Measurements from ENCODE around the gene PRKAR1B.

GRCh38 chr7:561631-562373 lies 165.3 kb downstream of the PRKAR1B start:
- TF ChIP-seq POLR2A (IDR thresholded peaks at IDR 0.05) (no peak), CTCF (IDR thresholded peaks at IDR 0.05) (no peak)

Data from stomach (tissue), 4 donors.